ENCODE data around the gene APCDD1L.

Gene APCDD1L

DNA sequence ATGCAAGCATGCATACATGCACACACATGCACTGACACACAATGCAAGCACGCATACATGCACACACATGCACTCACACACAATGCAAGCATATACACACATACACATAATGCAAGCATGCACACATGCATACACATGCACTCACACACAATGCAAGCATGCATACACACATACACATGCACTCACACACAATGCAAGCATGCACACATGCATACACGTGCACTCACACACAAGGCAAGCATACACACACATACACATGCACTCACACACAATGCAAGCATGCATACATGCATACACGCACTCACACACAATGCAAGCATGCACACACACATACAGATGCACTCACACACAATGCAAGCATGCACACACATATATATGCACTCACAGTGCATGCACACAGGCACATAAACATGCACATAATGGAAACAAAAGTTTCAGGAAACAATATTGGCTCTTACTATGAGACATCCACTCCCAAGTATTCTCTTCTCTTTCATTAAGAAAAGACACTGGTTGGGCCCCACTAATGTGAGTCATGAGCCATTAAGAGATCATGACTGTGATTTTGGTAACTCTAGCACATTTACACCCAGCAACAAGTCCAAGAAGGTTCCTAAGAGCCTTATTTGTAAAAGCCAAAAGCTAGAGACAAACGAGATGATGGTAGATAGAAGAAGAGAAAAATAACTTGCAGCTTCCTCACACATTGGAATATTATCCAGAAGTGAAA is 22.2 kb downstream of the APCDD1L start:
- POLR2A ChIA-PET, result no interaction called here
- TF ChIP-seq, protein P1, sequence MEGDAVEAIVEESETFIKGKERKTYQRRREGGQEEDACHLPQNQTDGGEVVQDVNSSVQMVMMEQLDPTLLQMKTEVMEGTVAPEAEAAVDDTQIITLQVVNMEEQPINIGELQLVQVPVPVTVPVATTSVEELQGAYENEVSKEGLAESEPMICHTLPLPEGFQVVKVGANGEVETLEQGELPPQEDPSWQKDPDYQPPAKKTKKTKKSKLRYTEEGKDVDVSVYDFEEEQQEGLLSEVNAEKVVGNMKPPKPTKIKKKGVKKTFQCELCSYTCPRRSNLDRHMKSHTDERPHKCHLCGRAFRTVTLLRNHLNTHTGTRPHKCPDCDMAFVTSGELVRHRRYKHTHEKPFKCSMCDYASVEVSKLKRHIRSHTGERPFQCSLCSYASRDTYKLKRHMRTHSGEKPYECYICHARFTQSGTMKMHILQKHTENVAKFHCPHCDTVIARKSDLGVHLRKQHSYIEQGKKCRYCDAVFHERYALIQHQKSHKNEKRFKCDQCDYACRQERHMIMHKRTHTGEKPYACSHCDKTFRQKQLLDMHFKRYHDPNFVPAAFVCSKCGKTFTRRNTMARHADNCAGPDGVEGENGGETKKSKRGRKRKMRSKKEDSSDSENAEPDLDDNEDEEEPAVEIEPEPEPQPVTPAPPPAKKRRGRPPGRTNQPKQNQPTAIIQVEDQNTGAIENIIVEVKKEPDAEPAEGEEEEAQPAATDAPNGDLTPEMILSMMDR (IDR thresholded peaks at IDR 0.05; ENCODE audit: control extremely low read depth, extremely low read depth, low read depth, missing control alignments), result no peak
- no peak for DNase-seq (ENCODE audit: extremely low spot score)
- CTCF ChIA-PET, result no interaction called here

DNA sequence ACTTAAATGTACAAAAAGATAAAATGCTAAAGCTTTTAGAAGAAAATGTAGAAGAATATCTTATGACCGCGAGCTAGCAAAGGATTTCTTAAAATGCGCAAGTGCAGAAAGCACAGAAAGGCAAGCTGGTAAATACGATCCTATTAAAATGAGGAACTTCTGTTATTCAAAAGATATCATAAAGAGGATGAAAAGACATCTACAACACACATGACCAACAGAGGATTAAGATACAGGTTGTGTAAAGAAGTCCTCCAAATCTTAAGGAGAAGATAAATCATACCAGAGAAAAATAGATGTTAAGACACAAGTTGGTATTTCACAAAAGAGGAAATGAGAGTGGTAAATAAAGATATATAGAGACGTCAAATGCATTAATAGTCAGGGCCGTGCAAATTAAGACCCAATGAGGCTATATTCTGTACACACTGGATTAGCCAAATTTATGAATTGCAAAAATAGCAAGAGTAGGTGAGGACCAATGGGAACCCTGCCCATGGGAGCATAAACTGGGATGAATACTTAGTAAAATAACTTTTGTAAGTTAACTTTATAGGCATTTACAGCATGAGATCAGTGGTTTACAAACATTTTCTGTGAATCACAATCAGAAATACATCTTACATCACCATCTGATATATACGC is 23.0 kb downstream of the APCDD1L start:
- no peak for DNase-seq (ENCODE audit: extremely low spot score)
- ChIA-PET POLR2A (no interaction called here), CTCF (interaction anchor here (1.3 kb wide), 1 partner anchor 11 kb away, joined by 4 read pairs; no protein-coding TSS in a partner anchor)
- TF ChIP-seq, protein P1 (IDR thresholded peaks at IDR 0.05; ENCODE audit: control extremely low read depth, extremely low read depth, low read depth, missing control alignments), result no peak

DNA sequence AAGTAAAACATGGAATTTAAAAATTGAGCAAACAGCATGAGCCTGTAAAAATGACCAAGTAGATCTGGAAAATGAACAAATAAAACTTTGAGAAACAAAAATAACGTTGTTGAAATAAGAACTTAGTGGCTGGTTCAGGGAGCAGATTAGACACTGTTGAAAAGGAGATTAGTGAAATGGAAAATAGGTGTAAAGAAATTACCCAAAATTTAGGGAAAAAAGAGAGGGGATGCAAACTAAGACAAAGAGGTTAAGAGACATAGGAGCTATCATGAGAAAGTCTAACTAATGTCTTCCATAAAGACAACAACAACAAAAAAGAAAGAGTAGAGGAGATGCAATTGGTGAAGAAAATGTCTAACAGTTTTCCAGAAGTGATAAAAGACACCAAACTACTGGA is 29.0 kb downstream of the APCDD1L start:
- no peak for DNase-seq (ENCODE audit: extremely low spot score)
- ChIA-PET CTCF (no interaction called here), POLR2A (no interaction called here)
- TF ChIP-seq, protein P1 (IDR thresholded peaks at IDR 0.05; ENCODE audit: control extremely low read depth, extremely low read depth, low read depth, missing control alignments), result no peak

DNA sequence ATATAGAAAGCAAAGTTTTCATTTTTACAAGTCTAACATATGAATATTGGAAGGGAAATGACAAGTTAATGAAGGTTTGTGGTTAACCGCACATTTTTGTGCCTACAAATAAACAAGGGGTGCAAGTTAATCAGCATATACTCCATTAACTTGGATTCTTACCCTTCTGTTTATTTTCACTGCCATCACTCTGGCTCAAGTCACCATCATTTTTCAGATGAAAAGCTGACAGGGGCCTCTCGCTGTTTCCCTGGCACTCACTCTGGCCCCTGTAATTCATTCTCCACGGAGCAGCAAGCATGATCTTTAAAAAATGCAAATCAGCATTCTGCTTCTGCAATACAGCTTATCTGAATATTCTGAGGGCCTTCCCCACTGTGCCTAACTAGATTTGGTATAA is 29.8 kb downstream of the APCDD1L start:
- ChIA-PET CTCF (no interaction called here), POLR2A (no interaction called here)
- TF ChIP-seq, protein P1 (IDR thresholded peaks at IDR 0.05; ENCODE audit: control extremely low read depth, extremely low read depth, low read depth, missing control alignments), result no peak
- no peak for DNase-seq (ENCODE audit: extremely low spot score)

DNA sequence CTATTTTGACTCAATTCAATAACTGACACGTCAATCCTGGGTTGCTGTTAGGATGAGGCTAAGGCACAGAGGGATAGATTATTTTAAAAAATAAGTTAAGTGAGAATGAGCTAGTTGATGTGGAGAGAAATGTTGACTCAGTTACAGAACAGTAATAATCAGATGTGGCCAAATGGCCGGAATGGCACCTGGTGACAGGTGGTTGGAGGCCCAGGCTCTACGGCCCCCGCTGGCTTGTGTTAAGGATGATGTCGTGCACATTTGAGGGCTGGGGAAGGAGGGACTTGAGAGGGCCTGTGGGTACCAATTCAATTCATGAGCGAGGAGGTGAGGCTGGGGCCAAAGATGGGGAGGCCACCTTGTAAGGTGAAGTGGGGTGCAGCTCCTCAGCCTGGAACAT is 31.7 kb downstream of the APCDD1L start:
- TF ChIP-seq, protein P1 (IDR thresholded peaks at IDR 0.05; ENCODE audit: control extremely low read depth, extremely low read depth, low read depth, missing control alignments), result no peak
- ChIA-PET CTCF (interaction anchor here (0.7 kb wide), 1 partner anchor 13 kb away, joined by 3 read pairs; no protein-coding TSS in a partner anchor), POLR2A (no interaction called here)
- no peak for DNase-seq (ENCODE audit: extremely low spot score)

DNA sequence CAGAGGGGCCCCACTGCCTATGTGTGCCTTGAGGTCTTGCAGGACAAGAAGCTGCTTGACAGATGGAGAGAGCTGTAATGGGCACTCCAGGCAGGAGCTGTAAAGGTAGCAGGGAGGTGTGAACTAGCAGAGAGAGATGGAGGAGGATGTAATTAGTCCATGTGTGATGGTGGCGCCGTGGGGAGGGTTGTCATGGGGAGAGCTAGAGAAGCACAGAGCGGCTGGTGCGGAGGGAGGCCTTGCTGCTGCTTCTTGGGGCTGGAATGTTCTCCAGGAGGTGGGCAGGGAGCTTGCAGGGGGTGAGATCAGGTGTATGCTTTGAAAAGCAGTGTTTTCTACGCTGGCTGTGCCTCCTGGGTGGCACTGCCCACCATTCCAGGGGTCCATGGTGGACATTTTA is 32.1 kb downstream of the APCDD1L start:
- POLR2A ChIA-PET, result no interaction called here
- CTCF ChIA-PET, result interaction anchor here (0.7 kb wide), 1 partner anchor 14 kb away, joined by 3 read pairs; no protein-coding TSS in a partner anchor
- no peak for DNase-seq (ENCODE audit: extremely low spot score)
- TF ChIP-seq, protein P1 (IDR thresholded peaks at IDR 0.05; ENCODE audit: control extremely low read depth, extremely low read depth, low read depth, missing control alignments), result no peak

Measured in GM10248 (cell line).